GM19328 (cell line): ENCODE data around the gene AASS.

Experiments used
- ATAC-seq: cut with Tn5 transposase; IDR thresholded peaks from one replicate; pipeline ENCODE4 v1.9.1; 2021; ENCODE audit warnings: mild to moderate bottlenecking, moderate library complexity; ENCODE audit not compliant: unreplicated experiment

AASS gene

GRCh38 chr7:122046402-122046801 lies 97.6 kb downstream of the AASS start:
- ATAC-seq: no peak

- no peak for ATAC-seq
Measured at GRCh38 chr7:122040147-122040546, 103.9 kb downstream of the AASS start.

- ATAC-seq: no peak
Measured at GRCh38 chr7:122038904-122039303, 105.1 kb downstream of the AASS start.

- ATAC-seq: no peak
Measured at GRCh38 chr7:122038134-122038533, 105.9 kb downstream of the AASS start.

- ATAC-seq: no peak
Measured at GRCh38 chr7:122035876-122036275, 108.2 kb downstream of the AASS start.

GRCh38 chr7:122033641-122034040 lies 110.4 kb downstream of the AASS start:
- no peak for ATAC-seq

- ATAC-seq: no peak
Measured at GRCh38 chr7:122027058-122027457, 117.0 kb downstream of the AASS start.
